ENCODE measurements around the gene SLC12A9.
"Not testable (repeated sequence)": the region's sequence is repeated elsewhere in the genome, so short reads cannot be mapped to it uniquely, and the experiment has no call there.

The SLC12A9 gene

GRCh38 chr7:100900978-100901377 is 48.5 kb downstream of the SLC12A9 start:
- DNase-seq (ENCODE audit: insufficient read length, low spot score): no peak
- no peak for FAIRE-seq
- no peak for TF ChIP-seq CTCF (IDR thresholded peaks at IDR 0.05; ENCODE audit: insufficient read depth, missing control alignments)

- FAIRE-seq (no peak), DNase-seq (ENCODE audit: insufficient read length, low spot score) (no peak)
- TF ChIP-seq CTCF (IDR thresholded peaks at IDR 0.05; ENCODE audit: insufficient read depth, missing control alignments): no peak
These were observed 49.4 kb downstream of the SLC12A9 start for GRCh38 chr7:100901921-100902332.

GRCh38 chr7:100902638-100903037 is 50.1 kb downstream of the SLC12A9 start:
- FAIRE-seq (no peak), DNase-seq (ENCODE audit: insufficient read length, low spot score) (no peak)
- no peak for TF ChIP-seq CTCF (IDR thresholded peaks at IDR 0.05; ENCODE audit: insufficient read depth, missing control alignments)

- TF ChIP-seq CTCF (IDR thresholded peaks at IDR 0.05; ENCODE audit: insufficient read depth, missing control alignments): no peak
- DNase-seq (ENCODE audit: insufficient read length, low spot score) (no peak), FAIRE-seq (no peak)
These were observed 56.0 kb downstream of the SLC12A9 start for GRCh38 chr7:100908512-100908911.

- not testable (repeated sequence) for DNase-seq (ENCODE audit: insufficient read length, low spot score); FAIRE-seq
These were observed 57.9 kb downstream of the SLC12A9 start for GRCh38 chr7:100910443-100910842.

GRCh38 chr7:100911484-100911883 is 59.0 kb downstream of the SLC12A9 start:
- no peak for FAIRE-seq
- TF ChIP-seq CTCF (IDR thresholded peaks at IDR 0.05; ENCODE audit: insufficient read depth, missing control alignments): no peak
- no peak for DNase-seq (ENCODE audit: insufficient read length, low spot score)

- no peak for DNase-seq (ENCODE audit: insufficient read length, low spot score)
- no peak for FAIRE-seq
- TF ChIP-seq CTCF (IDR thresholded peaks at IDR 0.05; ENCODE audit: insufficient read depth, missing control alignments): no peak
These were observed 61.8 kb downstream of the SLC12A9 start for GRCh38 chr7:100914208-100914878.
